NT2/D1 (cell line): ENCODE data around the gene ABCA7.

ENCODE experiments used
- SUZ12 ChIP-seq: IDR thresholded peaks from 2 replicates; pipeline ENCODE4 v1.6.1; 2011; ENCODE audit not compliant: insufficient read length, insufficient read depth; ENCODE audit errors: extremely low read depth
- YY1 ChIP-seq: IDR thresholded peaks from 2 replicates; pipeline ENCODE4 v1.6.1; 2011; ENCODE audit not compliant: insufficient read length, insufficient read depth
- ZNF274 ChIP-seq: IDR thresholded peaks from 2 replicates; pipeline ENCODE4 v1.6.1; 2011; ENCODE audit warnings: mild to moderate bottlenecking, low read depth, low read length

GRCh38 chr19:1046836-1047695 lies 7.2 kb downstream of the ABCA7 start:
- no peak for TF ChIP-seq ZNF274
- no peak for TF ChIP-seq YY1
- TF ChIP-seq SUZ12 = no peak
